Liver (tissue), 3 donors: ENCODE results near the gene UBE4A.

Experiments used
- CTCF ChIP-seq: fragments of 150-350 bp; IDR thresholded peaks from 2 replicates; pipeline ENCODE4 v1.5.1; 2017; ENCODE audit warnings: improper control_type of control experiment, low read depth, low read length; ENCODE audit not compliant: missing input control
- JUND ChIP-seq, 2 donors: IDR thresholded peaks; 2 replicates each; pipeline ENCODE4 v1.6.1; 2016; ENCODE audit warnings: antibody characterized with exemption in 2 of 2
- RAD21 ChIP-seq, 2 donors: IDR thresholded peaks; 2 replicates each; pipeline ENCODE4 v1.6.1; 2016; ENCODE audit warnings: antibody characterized with exemption in 2 of 2, mild to moderate bottlenecking in 2 of 2
- SP1 ChIP-seq: IDR thresholded peaks from 2 replicates; pipeline ENCODE4 v1.6.1; 2018; ENCODE audit warnings: antibody characterized with exemption, mild to moderate bottlenecking
- YY1 ChIP-seq: IDR thresholded peaks from 2 replicates; pipeline ENCODE4 v1.6.1; 2016; ENCODE audit warnings: antibody characterized with exemption, mild to moderate bottlenecking
- TF ChIP-seq, protein P1 (sequence below): IDR thresholded peaks from 2 replicates; pipeline ENCODE4 v1.6.1; 2016; ENCODE audit warnings: antibody characterized with exemption, mild to moderate bottlenecking
- donor health status: healthy.
- donor health status: healthy.

DNA sequence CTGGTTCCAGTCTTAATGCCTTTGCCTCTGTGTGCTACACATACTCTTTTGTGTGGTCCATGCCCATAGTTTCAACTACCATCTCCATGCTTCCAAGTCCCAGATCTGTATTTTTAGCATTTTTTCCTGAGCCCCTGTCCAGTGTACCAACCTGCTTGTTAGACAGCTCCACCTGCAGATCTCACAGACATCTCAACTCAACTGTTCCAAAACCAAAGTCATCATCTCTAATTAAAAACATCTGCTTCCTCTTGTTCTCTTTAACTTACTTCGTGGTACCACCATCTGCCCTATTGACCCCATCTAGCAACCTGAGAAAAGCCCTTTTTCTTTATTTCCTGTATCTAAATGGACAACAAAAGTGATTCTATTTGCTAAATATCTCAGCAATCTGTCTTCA lies 68.3 kb downstream of the UBE4A start:
- no peak for TF ChIP-seq JUND (IDR thresholded peaks at IDR 0.05)
- TF ChIP-seq RAD21 (IDR thresholded peaks at IDR 0.05) = no peak
- TF ChIP-seq CTCF = no peak
- TF ChIP-seq, protein P1, sequence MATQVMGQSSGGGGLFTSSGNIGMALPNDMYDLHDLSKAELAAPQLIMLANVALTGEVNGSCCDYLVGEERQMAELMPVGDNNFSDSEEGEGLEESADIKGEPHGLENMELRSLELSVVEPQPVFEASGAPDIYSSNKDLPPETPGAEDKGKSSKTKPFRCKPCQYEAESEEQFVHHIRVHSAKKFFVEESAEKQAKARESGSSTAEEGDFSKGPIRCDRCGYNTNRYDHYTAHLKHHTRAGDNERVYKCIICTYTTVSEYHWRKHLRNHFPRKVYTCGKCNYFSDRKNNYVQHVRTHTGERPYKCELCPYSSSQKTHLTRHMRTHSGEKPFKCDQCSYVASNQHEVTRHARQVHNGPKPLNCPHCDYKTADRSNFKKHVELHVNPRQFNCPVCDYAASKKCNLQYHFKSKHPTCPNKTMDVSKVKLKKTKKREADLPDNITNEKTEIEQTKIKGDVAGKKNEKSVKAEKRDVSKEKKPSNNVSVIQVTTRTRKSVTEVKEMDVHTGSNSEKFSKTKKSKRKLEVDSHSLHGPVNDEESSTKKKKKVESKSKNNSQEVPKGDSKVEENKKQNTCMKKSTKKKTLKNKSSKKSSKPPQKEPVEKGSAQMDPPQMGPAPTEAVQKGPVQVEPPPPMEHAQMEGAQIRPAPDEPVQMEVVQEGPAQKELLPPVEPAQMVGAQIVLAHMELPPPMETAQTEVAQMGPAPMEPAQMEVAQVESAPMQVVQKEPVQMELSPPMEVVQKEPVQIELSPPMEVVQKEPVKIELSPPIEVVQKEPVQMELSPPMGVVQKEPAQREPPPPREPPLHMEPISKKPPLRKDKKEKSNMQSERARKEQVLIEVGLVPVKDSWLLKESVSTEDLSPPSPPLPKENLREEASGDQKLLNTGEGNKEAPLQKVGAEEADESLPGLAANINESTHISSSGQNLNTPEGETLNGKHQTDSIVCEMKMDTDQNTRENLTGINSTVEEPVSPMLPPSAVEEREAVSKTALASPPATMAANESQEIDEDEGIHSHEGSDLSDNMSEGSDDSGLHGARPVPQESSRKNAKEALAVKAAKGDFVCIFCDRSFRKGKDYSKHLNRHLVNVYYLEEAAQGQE = no peak
- TF ChIP-seq YY1 = no peak
- no peak for TF ChIP-seq SP1
